Measurements from ENCODE around the gene RNPEP. TPM values are rescaled to one million over a fixed set of nuclear protein-coding genes. Genes with fewer than 3 reads are reported as not detected.

RNPEP gene
- total RNA-seq, 1 donor from 2014 or later = 42.4 TPM

- H3K27me3 Mint-ChIP-seq (ENCODE audit: unreplicated experiment) = peaks cover 6% of the 10 kb centered on the region
- no peaks in the 10 kb centered on the region for H3K36me3 Mint-ChIP-seq (ENCODE audit: unreplicated experiment)
- peaks cover 12% of the 10 kb centered on the region for H3K4me1 Mint-ChIP-seq (ENCODE audit: low read depth, unreplicated experiment)
- H3K27ac Mint-ChIP-seq (ENCODE audit: unreplicated experiment) = no peak overlapping the region
- H3K9me3 Mint-ChIP-seq (ENCODE audit: unreplicated experiment) = peaks cover 8% of the 10 kb centered on the region
- H3K4me3 Mint-ChIP-seq (ENCODE audit: unreplicated experiment) = no peak overlapping the region
- TF ChIP-seq CTCF (IDR thresholded peaks at IDR 0.05; ENCODE audit: partially characterized antibody, unreplicated experiment) = no peak
- DNase-seq = no peak
These were observed 2.9 kb downstream of the RNPEP start for GRCh38 chr1:201985355-201985754.

GRCh38 chr1:201988601-201989000 lies 6.2 kb downstream of the RNPEP start:
- DNase-seq = no peak
- Mint-ChIP-seq H3K36me3 (ENCODE audit: unreplicated experiment) (no peaks in the 10 kb centered on the region), H3K27ac (ENCODE audit: unreplicated experiment) (no peak overlapping the region)

GRCh38 chr1:201989354-201990128 lies 7.1 kb downstream of the RNPEP start:
- no peak overlapping the region for H3K27ac Mint-ChIP-seq (ENCODE audit: unreplicated experiment)
- no peak overlapping the region for H3K4me3 Mint-ChIP-seq (ENCODE audit: unreplicated experiment)
- no peak for DNase-seq
- H3K27me3 Mint-ChIP-seq (ENCODE audit: unreplicated experiment) = peaks cover 4% of the 10 kb centered on the region
- peaks cover 5% of the 10 kb centered on the region for H3K4me1 Mint-ChIP-seq (ENCODE audit: low read depth, unreplicated experiment)
- H3K9me3 Mint-ChIP-seq (ENCODE audit: unreplicated experiment) = no peaks in the 10 kb centered on the region
- no peaks in the 10 kb centered on the region for H3K36me3 Mint-ChIP-seq (ENCODE audit: unreplicated experiment)
- TF ChIP-seq CTCF (IDR thresholded peaks at IDR 0.05; ENCODE audit: partially characterized antibody, unreplicated experiment) = no peak

More at GRCh38 chr1:201988601-201989000, 6.2 kb downstream of the RNPEP start:
- H3K4me3 Mint-ChIP-seq (ENCODE audit: unreplicated experiment) = no peak overlapping the region
- peaks cover 4% of the 10 kb centered on the region for H3K27me3 Mint-ChIP-seq (ENCODE audit: unreplicated experiment)
- TF ChIP-seq CTCF (IDR thresholded peaks at IDR 0.05; ENCODE audit: partially characterized antibody, unreplicated experiment) = no peak
- peaks cover 9% of the 10 kb centered on the region for H3K4me1 Mint-ChIP-seq (ENCODE audit: low read depth, unreplicated experiment)
- H3K9me3 Mint-ChIP-seq (ENCODE audit: unreplicated experiment) = no peaks in the 10 kb centered on the region

- no peaks in the 10 kb centered on the region for H3K36me3 Mint-ChIP-seq (ENCODE audit: unreplicated experiment)
- DNase-seq = no peak
- H3K4me1 Mint-ChIP-seq (ENCODE audit: low read depth, unreplicated experiment) = peaks cover 5% of the 10 kb centered on the region
- no peak overlapping the region for H3K4me3 Mint-ChIP-seq (ENCODE audit: unreplicated experiment)
- no peaks in the 10 kb centered on the region for H3K9me3 Mint-ChIP-seq (ENCODE audit: unreplicated experiment)
- H3K27me3 Mint-ChIP-seq (ENCODE audit: unreplicated experiment) = peaks cover 4% of the 10 kb centered on the region
- H3K27ac Mint-ChIP-seq (ENCODE audit: unreplicated experiment) = no peak overlapping the region
- no peak for TF ChIP-seq CTCF (IDR thresholded peaks at IDR 0.05; ENCODE audit: partially characterized antibody, unreplicated experiment)
These were observed 8.0 kb downstream of the RNPEP start for GRCh38 chr1:201990427-201990826.

- TF ChIP-seq CTCF (IDR thresholded peaks at IDR 0.05; ENCODE audit: partially characterized antibody, unreplicated experiment) = peak; percentile 81
- peak; percentile 37 for DNase-seq
- H3K27me3 Mint-ChIP-seq (ENCODE audit: unreplicated experiment) = peaks cover 6% of the 10 kb centered on the region
- no peaks in the 10 kb centered on the region for H3K4me1 Mint-ChIP-seq (ENCODE audit: low read depth, unreplicated experiment)
- H3K27ac Mint-ChIP-seq (ENCODE audit: unreplicated experiment) = no peak overlapping the region
- H3K9me3 Mint-ChIP-seq (ENCODE audit: unreplicated experiment) = no peaks in the 10 kb centered on the region
- peaks cover 3% of the 10 kb centered on the region for H3K36me3 Mint-ChIP-seq (ENCODE audit: unreplicated experiment)
- no peak overlapping the region for H3K4me3 Mint-ChIP-seq (ENCODE audit: unreplicated experiment)
These were observed 17.3 kb downstream of the RNPEP start for GRCh38 chr1:201999625-202000238.
